VCaP (cell line): ENCODE results near the gene P3H2.

ENCODE experiments used
- H3K27ac ChIP-seq: fragments of 450-650 bp; 2 replicates; pipeline ENCODE4 v1.5.1; 2017
- CTCF ChIP-seq: fragments of 450-650 bp; conservative IDR thresholded peaks from 2 replicates; pipeline ENCODE4 v1.5.1; 2017; ENCODE audit warnings: mild to moderate bottlenecking, moderate library complexity

Gene P3H2

GRCh38 chr3:189999718-190000117, 121.0 kb downstream of the P3H2 start:
- no peak for TF ChIP-seq CTCF
- H3K27ac ChIP-seq = no peak overlapping the region

- H3K27ac ChIP-seq = no peak overlapping the region
- TF ChIP-seq CTCF = no peak
These were observed 125.6 kb downstream of the P3H2 start for GRCh38 chr3:189995129-189995528.

GRCh38 chr3:189990826-189991225, 129.9 kb downstream of the P3H2 start:
- no peak for TF ChIP-seq CTCF
- H3K27ac ChIP-seq = no peak overlapping the region

- no peak for TF ChIP-seq CTCF
- H3K27ac ChIP-seq = no peak overlapping the region
These were observed 131.8 kb downstream of the P3H2 start for GRCh38 chr3:189988854-189989253.

GRCh38 chr3:189988322-189988721, 132.4 kb downstream of the P3H2 start:
- no peak for TF ChIP-seq CTCF
- no peak overlapping the region for H3K27ac ChIP-seq

- no peak for TF ChIP-seq CTCF
- no peak overlapping the region for H3K27ac ChIP-seq
These were observed 134.7 kb downstream of the P3H2 start for GRCh38 chr3:189985948-189986347.

- no peak overlapping the region for H3K27ac ChIP-seq
- no peak for TF ChIP-seq CTCF
These were observed 137.1 kb downstream of the P3H2 start for GRCh38 chr3:189983612-189984011.
